HG02610 (cell line): Measurements from ENCODE around the gene CYGB.

Experiments
- ATAC-seq: cut with Tn5 transposase; IDR thresholded peaks from one replicate; pipeline ENCODE4 v1.9.1; 2021; ENCODE audit warnings: mild to moderate bottlenecking, moderate library complexity; ENCODE audit not compliant: unreplicated experiment

The CYGB gene

GRCh38 chr17:76551685-76552084, 14.2 kb upstream of the CYGB start:
- ATAC-seq, result no peak

GRCh38 chr17:76550712-76551615, 13.5 kb upstream of the CYGB start:
- ATAC-seq, result no peak

- no peak for ATAC-seq
Measured at GRCh38 chr17:76549539-76549938, 12.0 kb upstream of the CYGB start.

GRCh38 chr17:76549215-76549518, 11.7 kb upstream of the CYGB start:
- no peak for ATAC-seq

GRCh38 chr17:76548378-76549214, 11.1 kb upstream of the CYGB start:
- ATAC-seq, result no peak

- no peak for ATAC-seq
Measured at GRCh38 chr17:76547642-76548202, 10.2 kb upstream of the CYGB start.

- ATAC-seq, result no peak
Measured at GRCh38 chr17:76547183-76547641, 9.7 kb upstream of the CYGB start.

- no peak for ATAC-seq
Measured at GRCh38 chr17:76546556-76547182, 9.2 kb upstream of the CYGB start.

GRCh38 chr17:76545918-76546555, 8.5 kb upstream of the CYGB start:
- no peak for ATAC-seq

GRCh38 chr17:76544546-76545365, 7.2 kb upstream of the CYGB start:
- ATAC-seq, result no peak

- ATAC-seq, result no peak
Measured at GRCh38 chr17:76543826-76544545, 6.5 kb upstream of the CYGB start.

- ATAC-seq, result no peak
Measured at GRCh38 chr17:76543482-76543825, 5.9 kb upstream of the CYGB start.

- ATAC-seq, result no peak
Measured at GRCh38 chr17:76542984-76543383, 5.5 kb upstream of the CYGB start.

GRCh38 chr17:76542566-76542971, 5.1 kb upstream of the CYGB start:
- ATAC-seq, result no peak

GRCh38 chr17:76541739-76542454, 4.4 kb upstream of the CYGB start:
- ATAC-seq, result no peak

- no peak for ATAC-seq
Measured at GRCh38 chr17:76540381-76541300, 3.1 kb upstream of the CYGB start.

GRCh38 chr17:76539631-76540271, 2.2 kb upstream of the CYGB start, which contains the start of gene PRCD:
PRCD (plus strand) TSS chr17:76540044; CDS start chr17:76540142, 98 bp downstream.
- ATAC-seq, result no peak
